ENCODE results near the gene DIS3L2. TPM values are rescaled to one million over a fixed set of nuclear protein-coding genes. Genes with fewer than 3 reads are reported as not detected.
"Not testable (repeated sequence)": the region's sequence is repeated elsewhere in the genome, so short reads cannot be mapped to it uniquely, and the experiment has no call there.

The DIS3L2 gene
- polyA plus RNA-seq, 3 donors = 37.6 to 40.8 (median 38.2) TPM

GRCh38 chr2:232001073-232001472, 39.6 kb downstream of the DIS3L2 start:
- no peak for DNase-seq

- no peak for DNase-seq
These were observed 44.7 kb downstream of the DIS3L2 start for GRCh38 chr2:232006253-232006652.

- DNase-seq = no peak
These were observed 47.6 kb downstream of the DIS3L2 start for GRCh38 chr2:232008907-232009638.

GRCh38 chr2:232009639-232010274, 48.2 kb downstream of the DIS3L2 start:
- no peak for DNase-seq

GRCh38 chr2:232013701-232014353, 52.3 kb downstream of the DIS3L2 start:
- no peak for DNase-seq

GRCh38 chr2:232014681-232015080, 53.2 kb downstream of the DIS3L2 start:
- DNase-seq = no peak

- DNase-seq = no peak
These were observed 56.7 kb downstream of the DIS3L2 start for GRCh38 chr2:232018181-232018580.

GRCh38 chr2:232022718-232023117, 61.2 kb downstream of the DIS3L2 start:
- DNase-seq = no peak

GRCh38 chr2:232023426-232023825, 61.9 kb downstream of the DIS3L2 start:
- DNase-seq = no peak

GRCh38 chr2:232024457-232024856, 62.9 kb downstream of the DIS3L2 start:
- peak; percentile 24 for DNase-seq

GRCh38 chr2:232026910-232027309, 65.4 kb downstream of the DIS3L2 start:
- no peak for DNase-seq

- DNase-seq = no peak
These were observed 66.0 kb downstream of the DIS3L2 start for GRCh38 chr2:232027530-232027929.

- DNase-seq = no peak
These were observed 66.6 kb downstream of the DIS3L2 start for GRCh38 chr2:232028071-232028470.

- no peak for DNase-seq
These were observed 67.1 kb downstream of the DIS3L2 start for GRCh38 chr2:232028631-232029030.

GRCh38 chr2:232029346-232029745, 67.8 kb downstream of the DIS3L2 start:
- DNase-seq = peak; percentile 24

- no peak for DNase-seq
These were observed 68.7 kb downstream of the DIS3L2 start for GRCh38 chr2:232030229-232030628.

- not testable (repeated sequence) for DNase-seq
These were observed 73.8 kb downstream of the DIS3L2 start for GRCh38 chr2:232035292-232035691.

- not testable (repeated sequence) for DNase-seq
These were observed 75.4 kb downstream of the DIS3L2 start for GRCh38 chr2:232036876-232037275.

GRCh38 chr2:232038251-232038880, 76.9 kb downstream of the DIS3L2 start:
- no peak for DNase-seq

GRCh38 chr2:232038881-232039485, 77.5 kb downstream of the DIS3L2 start:
- DNase-seq = no peak

- DNase-seq = no peak
These were observed 81.5 kb downstream of the DIS3L2 start for GRCh38 chr2:232042911-232043574.

- DNase-seq = no peak
These were observed 82.5 kb downstream of the DIS3L2 start for GRCh38 chr2:232043966-232044365.

Measured in renal pelvis (tissue), 4 donors.